HG03139 (cell line): Measurements from ENCODE around the gene ZMPSTE24.
"Not testable (repeated sequence)": the region's sequence is repeated elsewhere in the genome, so short reads cannot be mapped to it uniquely, and the experiment has no call there.

Experiments used
- ATAC-seq: cut with Tn5 transposase; IDR thresholded peaks from one replicate; pipeline ENCODE4 v1.9.1; 2021; ENCODE audit not compliant: unreplicated experiment

ZMPSTE24 gene

GRCh38 chr1:40316595-40317393, 58.8 kb downstream of the ZMPSTE24 start, which contains the start of gene COL9A2:
COL9A2 (minus strand) TSS chr1:40317286; CDS start chr1:40317197, 89 bp downstream.
- ATAC-seq, result no peak

- ATAC-seq, result no peak
Measured at GRCh38 chr1:40317394-40318074, 59.5 kb downstream of the ZMPSTE24 start.

- no peak for ATAC-seq
Measured at GRCh38 chr1:40318476-40318875, 60.4 kb downstream of the ZMPSTE24 start.

GRCh38 chr1:40318970-40319621, 61.1 kb downstream of the ZMPSTE24 start:
- no peak for ATAC-seq

GRCh38 chr1:40331403-40331802, 73.4 kb downstream of the ZMPSTE24 start:
- ATAC-seq, result not testable (repeated sequence)

- no peak for ATAC-seq
Measured at GRCh38 chr1:40332695-40333094, 74.7 kb downstream of the ZMPSTE24 start.

- no peak for ATAC-seq
Measured at GRCh38 chr1:40337443-40337842, 79.4 kb downstream of the ZMPSTE24 start.

GRCh38 chr1:40338745-40339419, 80.8 kb downstream of the ZMPSTE24 start:
- no peak for ATAC-seq

GRCh38 chr1:40339420-40340323, 81.6 kb downstream of the ZMPSTE24 start:
- ATAC-seq, result no peak

GRCh38 chr1:40341491-40342380, 83.7 kb downstream of the ZMPSTE24 start:
- no peak for ATAC-seq

- not testable (repeated sequence) for ATAC-seq
Measured at GRCh38 chr1:40342381-40342717, 84.3 kb downstream of the ZMPSTE24 start.
